Loucy (cell line): ENCODE data around the gene BABAM2.

Experiments used
- CTCF ChIP-seq: fragments of 200-600 bp; sonication (generic); conservative IDR thresholded peaks from 2 replicates; pipeline ENCODE4 v1.5.1; 2014; ENCODE audit warnings: mild to moderate bottlenecking, antibody characterized with exemption, low read length
- EZH2phosphoT487 ChIP-seq: fragments of 200-600 bp; IDR thresholded peaks from 2 replicates; pipeline ENCODE4 v1.6.1; 2018; ENCODE audit warnings: antibody characterized with exemption, mild to moderate bottlenecking, moderate library complexity, borderline replicate concordance

DNA sequence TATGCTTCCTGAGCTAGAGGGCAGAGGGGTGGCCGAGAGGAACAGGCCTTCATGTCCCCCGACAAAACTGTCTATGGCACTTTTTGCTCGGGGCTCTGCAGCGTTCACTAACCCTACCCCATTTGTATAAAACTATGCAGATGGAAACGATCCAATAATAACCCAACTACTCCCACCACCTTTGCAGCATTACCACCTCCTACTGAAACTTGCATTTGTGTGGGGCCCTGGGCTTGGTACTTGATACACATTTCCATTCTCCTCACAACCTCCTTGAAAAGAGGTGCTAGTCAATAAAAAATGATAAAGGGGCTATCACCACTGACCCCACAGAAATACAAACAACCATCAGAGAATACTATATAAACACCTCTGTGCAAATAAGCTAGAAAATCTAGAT, 438.7 kb downstream of the BABAM2 start:
- TF ChIP-seq CTCF (no peak), EZH2phosphoT487 (no peak)
